ENCODE measurements around the gene TPST1. TPM values are rescaled to one million over a fixed set of nuclear protein-coding genes. Genes with fewer than 3 reads are reported as not detected.

TPST1 gene
- total and polyA plus RNA-seq, 2 donors (not counting 1 experiment from before 2014, with no cell fraction given): 81.8 to 151 TPM

DNA sequence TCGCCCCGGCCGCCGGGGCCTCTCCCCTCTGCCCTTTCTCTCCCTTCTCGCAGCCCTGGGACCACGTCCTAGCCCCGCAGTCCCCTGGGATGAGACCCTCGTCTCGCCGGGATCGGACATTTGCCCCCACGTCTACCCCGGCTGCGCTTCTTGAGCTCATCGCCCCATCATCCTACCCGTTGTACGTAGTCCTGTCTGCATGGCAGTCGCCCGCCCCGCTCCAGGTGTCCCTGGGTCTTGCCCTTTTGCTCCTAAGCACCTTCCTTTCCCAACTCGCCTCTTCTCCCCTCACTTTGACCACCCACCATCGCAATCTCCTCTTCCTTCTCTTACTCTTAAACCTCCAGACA, 582 bp downstream of the TPST1 start:
- peaks cover 5% of the 10 kb centered on the region for H3K4me1 ChIP-seq (ENCODE audit: control insufficient read depth, extremely low read depth, insufficient read depth, low read length)
- H2AFZ ChIP-seq (ENCODE audit: low read length): peak overlapping the region; percentile 72
- peak overlapping the region; percentile 80 to 99 (median 96) for H3K4me3 ChIP-seq (replicated peaks in 1 of 4; ENCODE audit: control extremely low read depth in 1 of 4, insufficient read depth in 1 of 4, low read depth in 3 of 4, low read length in 4 of 4)
- peak overlapping the region; percentile 82 for H3K9ac ChIP-seq (ENCODE audit: insufficient read depth, low read length)
- H3K27me3 ChIP-seq (ENCODE audit: control insufficient read depth, insufficient read depth, low read length): no peaks in the 10 kb centered on the region
- H3K4me2 ChIP-seq (ENCODE audit: extremely low read depth, insufficient read depth, low read length): peak overlapping the region; percentile 94
- H3K79me2 ChIP-seq (ENCODE audit: control insufficient read depth, insufficient read depth, low read length): peaks cover 50% of the 10 kb centered on the region
- H4K20me1 ChIP-seq (ENCODE audit: control insufficient read depth, extremely low read depth, insufficient read depth, low read length): no peaks in the 10 kb centered on the region
- TF ChIP-seq EZH2 (IDR thresholded peaks at IDR 0.05; ENCODE audit: low read length, missing control alignments): no peak
- no peak for TF ChIP-seq CTCF (conservative IDR thresholded peaks at IDR 0.05 in 1 of 2, IDR thresholded peaks at IDR 0.05 in 1 of 2; ENCODE audit: low read depth in 1 of 2, low read length in 2 of 2)
- DNase-seq (ENCODE audit: low read depth in 2 of 2): no peak
- H3K9me3 ChIP-seq (ENCODE audit: control insufficient read depth, insufficient read depth, low read depth, low read length): no peaks in the 10 kb centered on the region
- H3K27ac ChIP-seq (ENCODE audit: insufficient read depth, low read length): peak overlapping the region; percentile 77
- peaks cover 6% of the 10 kb centered on the region for H3K36me3 ChIP-seq (ENCODE audit: control insufficient read depth, insufficient read depth, low read length)

DNA sequence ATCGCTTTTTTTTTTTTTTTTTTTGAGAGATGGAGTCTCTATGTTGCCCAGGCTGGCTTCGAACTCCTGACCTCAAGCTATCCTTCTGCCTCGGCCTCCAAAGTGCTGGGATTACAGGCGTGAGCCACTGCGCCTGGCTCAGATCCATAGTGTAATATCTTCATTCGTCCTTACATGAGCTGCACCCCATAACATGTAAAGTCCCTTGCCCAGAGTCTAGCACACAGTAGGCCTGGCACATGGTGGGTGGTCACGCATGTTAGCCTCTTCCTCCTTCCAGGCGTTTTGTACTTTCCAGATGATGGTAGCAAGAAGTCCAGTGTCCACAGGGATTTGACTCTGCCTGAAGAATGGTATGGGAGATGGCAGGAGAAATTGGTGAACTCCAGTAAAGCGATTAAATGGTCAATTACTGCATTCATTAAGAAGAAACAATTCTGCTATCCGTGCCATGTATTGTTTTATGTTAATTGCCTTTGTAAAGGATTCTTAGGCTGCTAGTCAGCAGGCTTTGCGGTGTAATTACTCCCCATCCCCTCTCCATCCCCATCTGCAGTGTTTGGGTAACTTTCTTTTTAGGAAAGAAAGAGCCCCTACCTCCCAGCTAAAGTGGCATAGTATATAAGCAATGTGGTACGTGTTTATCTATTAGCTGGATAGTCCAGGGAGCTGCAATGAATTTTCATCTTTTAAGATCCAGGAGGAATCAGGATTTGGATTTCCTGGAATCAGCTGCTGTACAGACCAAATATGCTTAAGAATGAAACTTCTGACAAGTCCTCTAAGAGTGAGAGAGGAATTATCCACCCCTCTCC, 1.2 kb downstream of the TPST1 start:
- no peaks in the 10 kb centered on the region for H4K20me1 ChIP-seq (ENCODE audit: control insufficient read depth, extremely low read depth, insufficient read depth, low read length)
- no peaks in the 10 kb centered on the region for H3K27me3 ChIP-seq (ENCODE audit: control insufficient read depth, insufficient read depth, low read length)
- H3K4me2 ChIP-seq (ENCODE audit: extremely low read depth, insufficient read depth, low read length): peak overlapping the region; percentile 94
- TF ChIP-seq CTCF (conservative IDR thresholded peaks at IDR 0.05 in 1 of 2, IDR thresholded peaks at IDR 0.05 in 1 of 2; ENCODE audit: low read depth in 1 of 2, low read length in 2 of 2) (no peak), EZH2 (IDR thresholded peaks at IDR 0.05; ENCODE audit: low read length, missing control alignments) (no peak)
- H3K36me3 ChIP-seq (ENCODE audit: control insufficient read depth, insufficient read depth, low read length): peaks cover 6% of the 10 kb centered on the region
- peak overlapping the region; percentile 77 for H3K27ac ChIP-seq (ENCODE audit: insufficient read depth, low read length)
- H3K9ac ChIP-seq (ENCODE audit: insufficient read depth, low read length): peak overlapping the region; percentile 82
- DNase-seq (ENCODE audit: low read depth in 2 of 2): peak; percentile 33
- H3K79me2 ChIP-seq (ENCODE audit: control insufficient read depth, insufficient read depth, low read length): peaks cover 52% of the 10 kb centered on the region
- no peak overlapping the region for H2AFZ ChIP-seq (ENCODE audit: low read length)
- peak overlapping the region; percentile 80 to 99 (median 96) for H3K4me3 ChIP-seq (replicated peaks in 1 of 4; ENCODE audit: control extremely low read depth in 1 of 4, insufficient read depth in 1 of 4, low read depth in 3 of 4, low read length in 4 of 4)
- no peaks in the 10 kb centered on the region for H3K9me3 ChIP-seq (ENCODE audit: control insufficient read depth, insufficient read depth, low read depth, low read length)
- H3K4me1 ChIP-seq (ENCODE audit: control insufficient read depth, extremely low read depth, insufficient read depth, low read length): peaks cover 6% of the 10 kb centered on the region

DNA sequence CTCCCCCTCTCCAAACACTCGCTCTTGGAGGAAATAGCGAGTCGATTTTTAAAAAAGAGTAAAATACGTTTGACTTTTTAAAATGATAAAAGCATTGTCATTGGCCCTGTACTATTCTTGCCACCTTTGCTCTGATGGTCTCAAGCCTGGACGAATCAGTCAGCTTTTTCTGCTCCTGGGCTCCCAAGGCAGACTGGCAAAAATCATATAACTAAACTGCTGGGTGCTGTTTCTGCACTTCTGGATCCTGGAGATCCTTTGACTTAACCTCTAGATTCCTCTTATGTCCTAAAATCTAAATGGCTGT, 1.8 kb downstream of the TPST1 start:
- no peak for DNase-seq (ENCODE audit: low read depth in 2 of 2)
- peaks cover 52% of the 10 kb centered on the region for H3K79me2 ChIP-seq (ENCODE audit: control insufficient read depth, insufficient read depth, low read length)
- H3K4me3 ChIP-seq (replicated peaks in 1 of 4; ENCODE audit: control extremely low read depth in 1 of 4, insufficient read depth in 1 of 4, low read depth in 3 of 4, low read length in 4 of 4): peak overlapping the region; percentile 80 to 99 (median 96)
- H2AFZ ChIP-seq (ENCODE audit: low read length): no peak overlapping the region
- TF ChIP-seq EZH2 (IDR thresholded peaks at IDR 0.05; ENCODE audit: low read length, missing control alignments): no peak
- no peak for TF ChIP-seq CTCF (conservative IDR thresholded peaks at IDR 0.05 in 1 of 2, IDR thresholded peaks at IDR 0.05 in 1 of 2; ENCODE audit: low read depth in 1 of 2, low read length in 2 of 2)
- peaks cover 6% of the 10 kb centered on the region for H3K36me3 ChIP-seq (ENCODE audit: control insufficient read depth, insufficient read depth, low read length)
- peaks cover 9% of the 10 kb centered on the region for H3K4me1 ChIP-seq (ENCODE audit: control insufficient read depth, extremely low read depth, insufficient read depth, low read length)
- no peaks in the 10 kb centered on the region for H3K27me3 ChIP-seq (ENCODE audit: control insufficient read depth, insufficient read depth, low read length)
- no peaks in the 10 kb centered on the region for H4K20me1 ChIP-seq (ENCODE audit: control insufficient read depth, extremely low read depth, insufficient read depth, low read length)
- no peak overlapping the region for H3K9ac ChIP-seq (ENCODE audit: insufficient read depth, low read length)
- no peaks in the 10 kb centered on the region for H3K9me3 ChIP-seq (ENCODE audit: control insufficient read depth, insufficient read depth, low read depth, low read length)
- H3K27ac ChIP-seq (ENCODE audit: insufficient read depth, low read length): no peak overlapping the region
- peak overlapping the region; percentile 94 for H3K4me2 ChIP-seq (ENCODE audit: extremely low read depth, insufficient read depth, low read length)
